HepG2 (cell line): ENCODE results near the gene DIP2C. TPM values are rescaled to one million over a fixed set of nuclear protein-coding genes. Genes with fewer than 3 reads are reported as not detected.

Experiments
- HMG20B ChIP-seq: conservative IDR thresholded peaks from 2 replicates; pipeline ENCODE4 v1.6.1; 2016; ENCODE audit warnings: missing genetic modification reagents, missing compliant biosample characterization
- SKI ChIP-seq: fragments of 450-650 bp; IDR thresholded peaks from one replicate; pipeline ENCODE4 v1.6.1; 2018; ENCODE audit warnings: mild to moderate bottlenecking; ENCODE audit not compliant: partially characterized antibody
- SOX13 ChIP-seq, 3 experiments: fragments of 450-650 bp in 1 of 3; sonication (generic) in 1 of 3; formaldehyde crosslinking in 1 of 3; IDR thresholded peaks in 2 of 3; conservative IDR thresholded peaks in 1 of 3; 2 replicates each; pipeline versions ENCODE4 v1.5.0 to v1.6.1; 2016 to 2020; ENCODE audit warnings: antibody characterized with exemption in 1 of 3, mild to moderate bottlenecking in 1 of 3, missing compliant biosample characterization in 1 of 3, missing genetic modification reagents in 1 of 3, moderate library complexity in 1 of 3
- ZMYM2 ChIP-seq: sonication (generic); formaldehyde crosslinking; IDR thresholded peaks from 2 replicates; pipeline ENCODE4 v1.8.0; 2022; ENCODE audit warnings: mild to moderate bottlenecking, missing genetic modification reagents
- ZNF24 ChIP-seq: fragments of 450-650 bp; IDR thresholded peaks from 2 replicates; pipeline ENCODE4 v1.6.1; 2017; ENCODE audit warnings: antibody characterized with exemption, mild to moderate bottlenecking
- polyA plus RNA-seq, 8 experiments: library from polyadenylated mRNA; depleted of rRNA in 3 of 8; stranded (reverse) in 7 of 8; unstranded in 1 of 8; fragments of >200 nt; fragmentation: Illumina TruSeq in 4 of 8; extraction: Trizol in 4 of 8; gene quantifications; 2 replicates each; pipeline versions ENCODE4 v1.2.1 to v1.2.3, GENCODE V29; 2011 to 2016; ENCODE audit warnings: low read depth in 4 of 8, missing spikeins in 1 of 8, mixed read lengths in 1 of 8; ENCODE audit not compliant: insufficient read depth in 1 of 8
- total RNA-seq, 5 experiments: library from RNA; depleted of rRNA; stranded (reverse); fragments of >200 nt; fragmentation: Illumina TruSeq; extraction: Trizol; gene quantifications; 2 replicates each; pipeline ENCODE4 v1.2.3, GENCODE V29; 2016; ENCODE audit warnings: low read depth in 1 of 5
- TF ChIP-seq, protein P1 (sequence below): sonication (generic); formaldehyde crosslinking; IDR thresholded peaks from 2 replicates; pipeline ENCODE4 v1.8.1; 2023; ENCODE audit warnings: missing genetic modification reagents, inconsistent platforms, borderline replicate concordance
- TF ChIP-seq, protein P2 (sequence below): IDR thresholded peaks from 2 replicates; pipeline ENCODE4 v1.6.1; 2016; ENCODE audit warnings: low read depth, borderline replicate concordance
- TF ChIP-seq, protein P3 (sequence below): IDR thresholded peaks from 2 replicates; pipeline ENCODE4 v1.6.1; 2016; ENCODE audit warnings: low read depth
- TF ChIP-seq, protein P4 (sequence below): sonication (generic); formaldehyde crosslinking; IDR thresholded peaks from 2 replicates; pipeline ENCODE4 v1.8.0; 2022; ENCODE audit warnings: low read depth, missing genetic modification reagents

The DIP2C gene
- total and polyA plus RNA-seq, 2 of the 13 experiments (the other 11 are each of a cell fraction or from before 2014, with no cell fraction given) = 2.2 to 2.7 TPM

DNA sequence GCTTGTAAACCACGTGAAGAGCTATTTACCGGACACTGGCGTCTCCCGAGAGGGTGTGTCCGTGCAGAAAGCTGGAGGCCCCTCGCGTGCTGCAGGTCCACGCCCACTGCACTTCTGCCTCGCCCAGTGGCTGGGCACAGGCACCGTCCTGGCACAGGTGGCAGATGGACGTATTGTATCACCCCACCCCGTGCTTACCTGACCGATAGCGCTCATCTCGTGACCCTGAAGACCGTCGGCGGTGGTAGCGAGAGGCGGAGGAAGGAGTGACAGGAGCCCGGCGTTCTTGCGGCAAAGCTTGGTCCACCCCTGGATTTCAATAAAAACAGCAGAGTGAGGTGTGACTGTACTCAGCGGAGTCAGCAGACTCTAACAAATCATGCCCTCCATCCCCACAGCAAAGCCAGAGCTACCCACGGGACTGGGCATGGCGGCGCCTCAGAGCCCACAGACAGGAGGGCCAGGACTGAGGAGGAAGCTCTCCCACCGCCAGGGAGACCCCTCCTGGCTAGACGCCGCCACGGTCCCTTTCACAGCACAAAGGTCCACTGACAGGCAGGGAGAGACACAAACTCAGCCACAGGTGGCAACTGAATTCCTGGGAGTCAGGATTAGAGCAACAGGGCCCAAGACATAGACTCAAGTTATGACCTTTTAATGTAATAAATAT is 217.1 kb downstream of the DIP2C start (continued):
- TF ChIP-seq SOX13 (IDR thresholded peaks at IDR 0.05) (no peak), SOX13 (CRISPR knock-in tag; conservative IDR thresholded peaks at IDR 0.05 in 1 of 2, IDR thresholded peaks at IDR 0.05 in 1 of 2) (no peak), HMG20B (CRISPR knock-in tag) (no peak), ZMYM2 (CRISPR knock-in tag) (no peak), ZNF24 (no peak), SKI (no peak)
- TF ChIP-seq, protein P1, sequence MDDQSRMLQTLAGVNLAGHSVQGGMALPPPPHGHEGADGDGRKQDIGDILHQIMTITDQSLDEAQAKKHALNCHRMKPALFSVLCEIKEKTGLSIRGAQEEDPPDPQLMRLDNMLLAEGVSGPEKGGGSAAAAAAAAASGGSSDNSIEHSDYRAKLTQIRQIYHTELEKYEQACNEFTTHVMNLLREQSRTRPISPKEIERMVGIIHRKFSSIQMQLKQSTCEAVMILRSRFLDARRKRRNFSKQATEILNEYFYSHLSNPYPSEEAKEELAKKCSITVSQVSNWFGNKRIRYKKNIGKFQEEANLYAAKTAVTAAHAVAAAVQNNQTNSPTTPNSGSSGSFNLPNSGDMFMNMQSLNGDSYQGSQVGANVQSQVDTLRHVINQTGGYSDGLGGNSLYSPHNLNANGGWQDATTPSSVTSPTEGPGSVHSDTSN = no peak
- TF ChIP-seq, protein P2, sequence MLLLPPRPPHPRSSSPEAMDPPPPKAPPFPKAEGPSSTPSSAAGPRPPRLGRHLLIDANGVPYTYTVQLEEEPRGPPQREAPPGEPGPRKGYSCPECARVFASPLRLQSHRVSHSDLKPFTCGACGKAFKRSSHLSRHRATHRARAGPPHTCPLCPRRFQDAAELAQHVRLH = no peak
- TF ChIP-seq, protein P3, sequence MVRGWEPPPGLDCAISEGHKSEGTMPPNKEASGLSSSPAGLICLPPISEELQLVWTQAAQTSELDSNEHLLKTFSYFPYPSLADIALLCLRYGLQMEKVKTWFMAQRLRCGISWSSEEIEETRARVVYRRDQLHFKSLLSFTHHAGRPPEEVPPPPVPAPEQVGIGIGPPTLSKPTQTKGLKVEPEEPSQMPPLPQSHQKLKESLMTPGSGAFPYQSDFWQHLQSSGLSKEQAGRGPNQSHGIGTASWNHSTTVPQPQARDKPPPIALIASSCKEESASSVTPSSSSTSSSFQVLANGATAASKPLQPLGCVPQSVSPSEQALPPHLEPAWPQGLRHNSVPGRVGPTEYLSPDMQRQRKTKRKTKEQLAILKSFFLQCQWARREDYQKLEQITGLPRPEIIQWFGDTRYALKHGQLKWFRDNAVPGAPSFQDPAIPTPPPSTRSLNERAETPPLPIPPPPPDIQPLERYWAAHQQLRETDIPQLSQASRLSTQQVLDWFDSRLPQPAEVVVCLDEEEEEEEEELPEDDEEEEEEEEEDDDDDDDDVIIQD (CRISPR knock-in tag) = no peak
- TF ChIP-seq, protein P4, sequence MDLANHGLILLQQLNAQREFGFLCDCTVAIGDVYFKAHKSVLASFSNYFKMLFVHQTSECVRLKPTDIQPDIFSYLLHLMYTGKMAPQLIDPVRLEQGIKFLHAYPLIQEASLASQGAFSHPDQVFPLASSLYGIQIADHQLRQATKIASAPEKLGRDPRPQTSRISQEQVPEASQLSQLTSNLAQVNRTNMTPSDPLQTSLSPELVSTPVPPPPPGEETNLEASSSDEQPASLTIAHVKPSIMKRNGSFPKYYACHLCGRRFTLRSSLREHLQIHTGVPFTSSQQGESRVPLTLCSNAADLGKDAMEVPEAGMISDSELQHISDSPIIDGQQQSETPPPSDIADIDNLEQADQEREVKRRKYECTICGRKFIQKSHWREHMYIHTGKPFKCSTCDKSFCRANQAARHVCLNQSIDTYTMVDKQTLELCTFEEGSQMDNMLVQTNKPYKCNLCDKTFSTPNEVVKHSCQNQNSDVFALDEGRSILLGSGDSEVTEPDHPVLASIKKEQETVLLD (CRISPR knock-in tag) = no peak
